ENCODE results near the gene OTUB2.

DNA sequence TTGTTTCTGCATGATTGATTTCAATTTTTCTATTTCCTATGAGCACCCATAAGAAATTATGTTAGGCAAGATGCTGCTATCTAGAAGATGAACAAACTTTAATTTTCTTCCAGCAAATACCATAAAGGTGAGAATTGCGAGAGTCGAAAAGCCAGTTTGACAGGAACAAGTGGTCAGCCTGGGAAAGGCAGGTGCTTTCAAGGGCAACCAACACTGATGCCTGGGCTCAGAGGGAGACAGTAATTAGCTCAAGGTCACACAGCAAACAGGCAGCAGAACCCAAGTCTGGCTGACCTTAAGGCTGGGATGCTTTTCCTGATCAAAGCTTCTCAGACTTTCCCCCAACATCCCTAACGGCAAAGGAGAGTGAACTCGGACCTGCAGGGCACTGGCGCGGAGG, 6.8 kb upstream of the OTUB2 start:
- TF ChIP-seq, protein P1, sequence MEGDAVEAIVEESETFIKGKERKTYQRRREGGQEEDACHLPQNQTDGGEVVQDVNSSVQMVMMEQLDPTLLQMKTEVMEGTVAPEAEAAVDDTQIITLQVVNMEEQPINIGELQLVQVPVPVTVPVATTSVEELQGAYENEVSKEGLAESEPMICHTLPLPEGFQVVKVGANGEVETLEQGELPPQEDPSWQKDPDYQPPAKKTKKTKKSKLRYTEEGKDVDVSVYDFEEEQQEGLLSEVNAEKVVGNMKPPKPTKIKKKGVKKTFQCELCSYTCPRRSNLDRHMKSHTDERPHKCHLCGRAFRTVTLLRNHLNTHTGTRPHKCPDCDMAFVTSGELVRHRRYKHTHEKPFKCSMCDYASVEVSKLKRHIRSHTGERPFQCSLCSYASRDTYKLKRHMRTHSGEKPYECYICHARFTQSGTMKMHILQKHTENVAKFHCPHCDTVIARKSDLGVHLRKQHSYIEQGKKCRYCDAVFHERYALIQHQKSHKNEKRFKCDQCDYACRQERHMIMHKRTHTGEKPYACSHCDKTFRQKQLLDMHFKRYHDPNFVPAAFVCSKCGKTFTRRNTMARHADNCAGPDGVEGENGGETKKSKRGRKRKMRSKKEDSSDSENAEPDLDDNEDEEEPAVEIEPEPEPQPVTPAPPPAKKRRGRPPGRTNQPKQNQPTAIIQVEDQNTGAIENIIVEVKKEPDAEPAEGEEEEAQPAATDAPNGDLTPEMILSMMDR (IDR thresholded peaks at IDR 0.05; ENCODE audit: low read length), result no peak
- TF ChIP-seq EZH2 (IDR thresholded peaks at IDR 0.05; ENCODE audit: borderline replicate concordance, low read length), result no peak
